HG03469 (cell line): ENCODE results near the gene FHOD3.
"Not testable (repeated sequence)": the region's sequence is repeated elsewhere in the genome, so short reads cannot be mapped to it uniquely, and the experiment has no call there.

ENCODE experiments used
- ATAC-seq: cut with Tn5 transposase; IDR thresholded peaks from one replicate; pipeline ENCODE4 v1.9.1; 2021; ENCODE audit warnings: mild to moderate bottlenecking, moderate library complexity, moderate number of reproducible peaks; ENCODE audit not compliant: unreplicated experiment

FHOD3 gene

GRCh38 chr18:36812678-36813077 lies 515.2 kb downstream of the FHOD3 start:
- ATAC-seq: no peak

- no peak for ATAC-seq
Measured at GRCh38 chr18:36813101-36813775, 515.7 kb downstream of the FHOD3 start.

- ATAC-seq: no peak
Measured at GRCh38 chr18:36813824-36814223, 516.3 kb downstream of the FHOD3 start.

GRCh38 chr18:36814994-36815393 lies 517.5 kb downstream of the FHOD3 start:
- ATAC-seq: no peak

GRCh38 chr18:36816096-36816495 lies 518.6 kb downstream of the FHOD3 start:
- not testable (repeated sequence) for ATAC-seq

- ATAC-seq: no peak
Measured at GRCh38 chr18:36817039-36817438, 519.5 kb downstream of the FHOD3 start.

- no peak for ATAC-seq
Measured at GRCh38 chr18:36818652-36819051, 521.1 kb downstream of the FHOD3 start.

- ATAC-seq: no peak
Measured at GRCh38 chr18:36819621-36820020, 522.1 kb downstream of the FHOD3 start.

GRCh38 chr18:36821681-36822080 lies 524.2 kb downstream of the FHOD3 start:
- no peak for ATAC-seq

GRCh38 chr18:36825526-36825925 lies 528.0 kb downstream of the FHOD3 start:
- ATAC-seq: no peak

- no peak for ATAC-seq
Measured at GRCh38 chr18:36826556-36826955, 529.0 kb downstream of the FHOD3 start.

GRCh38 chr18:36828157-36828629 lies 530.7 kb downstream of the FHOD3 start:
- ATAC-seq: no peak

GRCh38 chr18:36828630-36829361 lies 531.3 kb downstream of the FHOD3 start, which contains the start of the genes KIAA1328 and TPGS2:
Gene KIAA1328, plus strand, starts transcription at chr18:36829127. Its CDS starts 12 bp downstream, at chr18:36829139.
Gene TPGS2, minus strand, starts transcription at chr18:36829002. Its CDS starts 235 bp downstream, at chr18:36828767.
- peak; percentile 89 for ATAC-seq
